Cardiac septum (tissue), 1 donor: ENCODE measurements around the gene ADGRA1. TPM values are rescaled to one million over a fixed set of nuclear protein-coding genes. Genes with fewer than 3 reads are reported as not detected.

Source experiments
- DNase-seq: peaks from one replicate; pipeline ENCODE4 v3.0.0-alpha.2; 2020; ENCODE audit warnings: low spot score
- intact Hi-C: fragments of 100-400 bp; cut with DNase I; formaldehyde crosslinking; loops from one replicate; pipeline ENCODE4 v1.14.0; 2022
- total RNA-seq: library from RNA; stranded (reverse); fragmentation: NEBNext Ultra II Directional; extraction: Animal tissue kit (Norgen Biotek cat#: 25700); gene quantifications from one replicate; pipeline ENCODE4 v1.2.1, GENCODE V29; 2021
- donor health status: DM: no; HTN: no; CAD: no.

Gene ADGRA1
- total RNA-seq, 1 donor from 2014 or later: 0.19 TPM

DNA sequence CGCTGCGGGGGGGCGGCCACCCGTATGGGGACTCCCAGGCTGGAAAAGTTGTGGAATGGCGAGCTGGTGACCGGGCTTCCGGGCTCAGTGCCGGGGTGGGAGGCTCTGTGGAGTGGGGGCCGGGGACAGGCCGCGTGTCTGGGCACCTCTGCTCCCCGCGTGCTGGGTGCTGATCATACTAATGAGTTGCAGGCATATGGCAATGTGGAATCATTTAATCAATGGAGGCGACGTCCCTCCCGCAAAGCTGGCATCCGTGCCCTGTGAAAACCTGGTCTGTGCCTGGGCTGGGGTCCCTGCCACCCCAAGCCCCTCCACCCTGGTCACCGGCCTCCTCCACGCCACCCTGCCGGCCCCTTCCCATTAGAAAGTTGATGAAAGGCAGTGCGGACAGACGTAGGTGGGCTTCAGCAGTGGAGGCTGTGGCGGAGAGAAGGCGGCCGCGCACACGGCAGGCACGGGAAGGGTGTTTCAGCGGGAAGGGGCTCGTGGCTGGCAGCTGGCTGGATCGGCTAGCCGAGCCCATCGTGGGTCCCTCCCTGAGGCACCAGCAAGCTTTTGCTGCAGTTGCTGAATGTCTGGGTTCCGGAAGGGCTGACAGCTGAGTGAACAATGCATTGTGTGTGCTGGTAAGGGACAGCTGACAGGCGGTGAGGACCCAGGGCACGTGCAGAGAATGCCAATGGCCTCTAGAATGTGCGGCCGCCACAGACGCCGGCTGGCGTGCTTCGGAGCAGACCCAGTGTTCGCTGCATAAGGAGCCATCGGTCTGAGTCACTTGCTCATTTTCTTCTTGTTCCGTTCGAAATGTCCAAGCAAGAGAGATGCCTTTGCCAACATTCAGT, 1.5 kb downstream of the ADGRA1 start:
- DNase-seq: no peak
- intact Hi-C loops: no loop called here

DNA sequence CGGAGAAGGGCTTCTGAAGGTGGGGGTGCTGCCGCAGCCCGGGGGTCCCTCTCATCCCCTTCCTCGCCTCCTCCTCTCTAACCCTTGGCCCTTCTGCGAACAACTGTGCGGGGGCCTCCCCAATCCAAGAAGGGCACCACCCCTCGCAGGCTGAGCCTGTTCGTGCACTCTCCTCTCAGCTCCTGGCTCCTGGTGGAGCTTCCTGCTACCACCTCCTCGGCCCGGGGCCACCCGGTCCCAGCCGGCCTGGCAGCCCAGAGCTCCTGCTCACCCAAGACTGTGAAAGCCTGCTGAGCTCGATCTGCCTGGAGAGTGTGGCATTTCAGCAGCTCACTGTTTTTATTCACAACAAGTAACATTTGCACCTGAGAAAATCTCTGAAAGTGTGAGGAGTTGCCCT, 2.4 kb downstream of the ADGRA1 start:
- no peak for DNase-seq
- intact Hi-C loops: no loop called here

DNA sequence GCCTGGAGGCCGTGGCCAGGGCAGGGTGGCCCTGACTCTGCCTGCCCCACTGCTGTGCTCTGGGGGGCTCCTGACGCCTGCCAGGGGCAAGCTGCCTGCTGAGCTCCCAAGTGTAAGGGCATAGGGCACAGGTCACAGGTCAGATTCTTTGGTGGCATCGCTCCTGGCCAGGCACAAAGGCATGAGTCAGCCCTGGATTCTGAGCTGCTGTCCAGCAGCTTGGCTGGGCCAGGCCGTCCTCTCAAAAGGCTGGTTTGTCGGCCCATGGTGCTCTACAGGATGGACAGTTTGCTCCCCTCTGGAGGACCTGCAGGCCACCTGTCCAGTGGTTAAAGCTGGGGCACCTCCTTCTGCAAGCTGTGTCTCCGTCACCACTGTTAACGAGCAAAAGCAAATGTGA, 2.9 kb downstream of the ADGRA1 start:
- intact Hi-C loops: no loop called here
- DNase-seq: no peak

DNA sequence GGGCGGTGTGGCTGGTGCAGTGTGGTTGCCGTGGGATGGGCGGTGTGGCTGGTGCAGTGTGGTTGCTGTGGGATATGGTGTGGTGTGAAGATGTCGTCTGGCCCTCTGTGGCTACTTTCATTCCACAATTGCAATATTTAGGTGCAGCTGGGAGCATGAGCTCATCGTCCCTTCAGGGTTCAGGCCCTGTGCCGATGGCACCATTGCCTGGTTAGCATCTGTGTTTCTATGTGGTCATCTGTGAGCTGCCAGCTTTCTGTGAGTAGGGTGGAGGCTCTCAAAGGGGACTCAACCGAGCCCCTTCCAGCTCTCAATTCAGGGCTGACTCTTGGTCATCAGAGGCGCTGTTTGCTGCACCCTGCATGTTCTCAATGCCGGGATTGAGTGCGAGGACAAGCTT, 3.6 kb downstream of the ADGRA1 start:
- no peak for DNase-seq
- intact Hi-C loops: no loop called here

DNA sequence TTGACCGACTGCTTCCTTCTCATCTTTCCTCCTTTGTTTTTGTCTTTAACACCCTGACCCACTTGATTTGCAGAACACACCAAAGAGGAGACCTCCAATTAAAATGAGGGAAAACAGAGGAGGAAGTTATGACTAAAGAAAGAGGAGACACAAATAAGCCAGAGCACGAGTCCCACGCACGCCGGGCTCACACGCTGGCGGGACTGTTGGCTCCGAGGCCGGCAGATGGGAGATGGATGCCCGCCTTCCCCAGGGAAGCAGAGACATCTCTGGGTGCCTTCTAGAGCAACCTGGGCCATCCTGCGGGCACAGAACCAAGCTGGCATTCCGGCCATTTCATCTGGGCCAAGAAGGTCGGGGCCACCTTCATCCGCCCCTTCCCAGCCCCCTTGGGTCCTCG, 5.6 kb downstream of the ADGRA1 start:
- intact Hi-C loops: no loop called here
- no peak for DNase-seq

DNA sequence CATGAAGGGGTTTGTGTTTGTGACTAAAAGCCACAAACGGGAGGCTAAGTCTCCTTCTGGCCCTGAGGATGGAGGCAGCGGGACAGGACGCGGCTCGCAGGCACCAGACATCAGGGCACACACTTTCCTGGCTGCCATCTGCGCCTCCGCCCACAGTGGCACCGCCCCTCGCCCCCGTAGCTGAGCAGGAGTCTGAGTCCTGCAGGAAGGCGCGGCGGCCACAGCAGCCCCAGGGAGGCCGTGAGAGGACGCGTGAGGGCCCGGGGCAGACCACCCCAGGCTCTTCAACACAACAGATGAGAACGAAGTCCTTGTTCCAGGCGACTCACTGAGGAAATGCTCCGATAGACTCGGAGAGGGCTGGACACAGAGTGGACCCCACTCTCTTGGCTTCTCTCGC, 6.6 kb downstream of the ADGRA1 start:
- intact Hi-C loops: no loop called here
- no peak for DNase-seq

DNA sequence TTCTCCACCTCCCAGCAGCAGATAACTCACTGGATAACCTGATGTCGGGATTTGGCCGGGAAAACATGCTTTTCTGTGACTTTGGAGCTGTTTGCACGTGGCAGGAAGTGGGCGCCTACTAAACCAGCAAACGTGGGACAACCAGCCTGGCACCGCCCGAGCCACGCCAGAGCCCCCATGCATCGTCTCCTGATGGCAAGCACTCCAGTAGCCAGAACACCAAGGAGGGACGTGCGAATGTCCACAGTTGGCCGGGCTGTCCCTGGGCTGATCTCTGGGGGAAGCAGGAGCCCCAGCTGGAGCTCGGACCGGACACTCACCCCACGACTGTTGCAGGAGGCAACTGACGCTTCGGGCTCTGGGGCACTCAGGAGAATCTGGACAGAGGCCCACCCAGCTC, 7.1 kb downstream of the ADGRA1 start:
- no peak for DNase-seq
- intact Hi-C loops: no loop called here

DNA sequence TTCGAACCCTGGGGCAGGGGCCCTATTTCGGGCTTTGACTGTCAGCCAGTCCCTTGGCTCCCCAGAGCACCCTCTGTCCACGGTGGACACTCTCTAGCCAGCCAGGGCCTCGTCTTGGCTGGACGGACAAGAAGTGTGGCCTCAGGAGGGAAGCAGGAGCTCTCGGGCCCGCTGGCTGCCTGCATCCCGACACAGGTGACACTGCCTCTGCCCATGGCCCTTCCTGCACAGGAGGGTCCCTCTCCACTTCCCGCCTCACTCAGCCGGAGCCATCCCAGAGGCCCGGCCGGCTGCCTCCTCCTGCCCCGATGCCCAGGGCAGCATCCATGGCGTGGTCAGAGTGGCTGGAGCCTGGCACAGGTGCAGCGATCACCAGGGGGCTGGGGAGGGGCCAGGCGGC, 7.9 kb downstream of the ADGRA1 start:
- DNase-seq: no peak
- intact Hi-C loops: no loop called here

DNA sequence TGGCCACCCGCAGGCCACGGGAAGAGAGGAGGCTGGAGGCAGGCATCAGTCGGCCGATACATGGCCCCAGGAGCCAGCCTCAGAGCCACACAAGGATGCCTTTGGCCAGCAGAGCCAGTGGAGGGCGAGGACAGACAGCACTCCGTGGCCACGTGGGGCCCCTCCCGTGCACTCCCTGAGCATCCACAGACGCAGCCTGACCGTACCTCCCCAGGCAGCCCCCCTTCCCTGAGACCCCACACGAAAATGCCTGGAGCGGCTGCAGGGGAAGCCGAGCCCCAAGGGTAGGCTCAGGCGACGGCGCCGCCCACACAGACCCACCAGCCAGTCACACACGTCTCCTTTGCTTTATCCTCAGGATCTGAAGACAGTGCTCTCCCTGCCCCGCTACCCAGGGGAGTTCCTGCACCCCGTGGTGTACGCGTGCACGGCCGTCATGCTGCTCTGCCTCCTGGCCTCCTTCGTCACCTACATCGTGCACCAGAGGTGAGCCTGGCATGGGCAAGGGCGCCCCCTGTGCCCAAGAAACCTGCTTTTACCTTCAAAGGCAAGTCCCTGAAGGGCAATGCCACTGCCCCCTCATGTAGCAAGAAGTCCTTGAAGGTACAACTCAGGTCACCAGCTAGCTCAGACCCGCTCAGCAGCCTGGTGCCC, 9.0 kb downstream of the ADGRA1 start:
- DNase-seq: no peak
- intact Hi-C loops: no loop called here

DNA sequence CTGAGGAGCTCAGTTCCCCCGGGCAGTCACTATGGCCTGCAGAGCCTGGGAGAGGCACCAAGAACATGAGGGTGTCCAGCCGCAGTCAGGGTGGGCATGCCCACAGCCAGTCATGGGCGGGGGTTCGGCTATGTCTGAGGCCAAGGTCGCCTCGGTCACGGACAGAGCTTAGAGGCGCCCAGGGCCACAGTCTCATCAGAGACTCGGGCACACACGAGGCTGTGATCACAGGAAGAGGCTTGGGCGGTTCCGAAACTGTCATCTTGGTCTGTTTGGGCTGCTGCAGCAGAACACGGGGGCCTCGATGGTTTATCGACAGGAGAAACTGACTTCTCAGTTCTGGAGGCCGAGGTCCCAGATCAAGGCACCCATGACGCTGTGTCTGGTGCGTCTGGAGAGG, 9.7 kb downstream of the ADGRA1 start:
- intact Hi-C loops: no loop called here
- no peak for DNase-seq

DNA sequence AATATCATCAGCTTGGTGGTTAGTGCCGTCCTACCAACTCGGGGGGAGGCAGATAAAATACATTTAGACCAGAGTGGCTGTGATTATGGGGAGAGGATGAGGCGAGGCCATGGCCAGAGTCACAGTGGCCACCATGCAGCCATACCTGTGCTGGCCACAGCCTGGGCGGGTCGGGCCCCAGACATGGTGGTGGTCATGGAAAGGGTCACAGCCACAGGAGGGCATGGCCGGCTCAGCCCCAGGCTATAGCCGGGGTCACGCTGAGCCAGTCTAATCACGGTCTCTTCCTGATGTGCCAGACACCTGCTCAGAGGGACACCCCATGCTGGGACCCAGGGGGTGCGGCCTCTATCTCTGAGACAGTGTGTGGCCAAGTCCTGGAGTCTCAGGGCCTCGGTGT, 10.2 kb downstream of the ADGRA1 start:
- intact Hi-C loops: no loop called here
- DNase-seq: no peak

DNA sequence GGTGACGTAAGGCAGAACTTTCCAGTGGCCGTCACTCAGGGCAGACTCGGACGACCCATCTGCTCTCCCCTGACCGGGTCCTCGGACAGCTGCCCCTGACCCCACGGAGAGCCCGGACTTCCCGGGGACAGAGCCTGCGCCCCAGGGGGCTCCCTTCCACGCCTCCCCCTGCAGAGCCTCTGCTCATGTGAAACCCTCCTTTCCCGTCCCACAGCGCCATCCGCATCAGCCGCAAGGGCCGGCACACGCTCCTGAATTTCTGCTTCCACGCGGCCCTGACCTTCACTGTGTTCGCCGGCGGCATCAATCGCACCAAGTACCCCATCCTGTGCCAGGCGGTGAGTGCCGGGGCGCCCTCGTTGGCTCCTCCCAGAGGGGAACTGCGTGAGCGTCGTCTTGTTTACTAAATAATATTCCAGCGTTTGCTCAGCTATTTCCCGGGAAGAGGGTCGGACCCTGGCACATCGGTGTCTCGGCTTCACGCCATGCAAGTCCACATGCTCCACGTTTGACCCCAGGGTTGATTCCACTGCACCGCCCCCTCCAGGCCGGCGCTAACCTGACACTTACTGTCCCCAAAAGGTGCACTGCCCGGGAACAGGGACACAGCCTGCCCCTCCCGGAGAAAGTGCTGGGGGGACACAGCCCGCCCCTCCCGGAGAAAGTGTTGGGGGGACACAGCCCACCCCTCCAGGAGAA, 10.9 kb downstream of the ADGRA1 start:
- no peak for DNase-seq
- intact Hi-C loops: no loop called here

DNA sequence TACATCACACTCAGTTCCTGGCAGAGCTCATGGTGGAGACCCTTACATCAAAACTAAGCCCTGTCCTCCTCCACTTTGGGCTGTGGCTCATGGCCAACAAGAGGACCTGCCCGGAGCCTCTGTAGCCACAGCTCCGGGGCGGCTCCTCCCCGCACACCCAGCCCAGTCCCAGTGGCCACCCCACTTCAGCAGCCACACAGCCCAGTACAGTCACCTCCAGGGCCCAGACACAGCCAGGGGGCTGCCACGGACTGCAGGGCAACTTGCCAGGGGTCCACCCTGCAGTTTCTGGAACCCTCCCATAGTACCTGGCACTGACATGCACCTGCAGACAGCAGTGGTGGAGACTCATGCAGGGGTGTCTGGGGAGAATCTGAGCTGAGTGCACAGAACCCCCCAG, 11.8 kb downstream of the ADGRA1 start:
- intact Hi-C loops: no loop called here
- DNase-seq: no peak

DNA sequence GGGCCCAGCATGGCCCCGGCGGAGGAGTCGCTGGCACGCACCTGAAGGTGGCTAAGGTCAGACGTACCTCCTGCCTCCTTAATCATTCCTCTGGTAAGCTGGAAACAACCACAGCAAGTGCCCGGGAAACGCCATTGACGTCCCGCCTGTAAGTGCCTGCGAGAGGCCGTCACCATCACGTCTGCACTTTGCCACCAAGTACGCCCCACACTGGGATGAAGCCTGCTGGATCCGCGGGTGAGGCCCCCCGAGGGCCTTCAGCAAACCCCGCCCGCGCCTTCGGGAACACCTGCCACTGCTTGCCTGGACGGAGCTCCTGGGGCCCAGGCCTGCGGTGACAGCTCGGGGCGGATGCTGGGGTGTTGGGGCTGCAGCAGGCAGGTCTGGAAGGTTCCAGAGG, 12.5 kb downstream of the ADGRA1 start:
- intact Hi-C loops: no loop called here
- no peak for DNase-seq

DNA sequence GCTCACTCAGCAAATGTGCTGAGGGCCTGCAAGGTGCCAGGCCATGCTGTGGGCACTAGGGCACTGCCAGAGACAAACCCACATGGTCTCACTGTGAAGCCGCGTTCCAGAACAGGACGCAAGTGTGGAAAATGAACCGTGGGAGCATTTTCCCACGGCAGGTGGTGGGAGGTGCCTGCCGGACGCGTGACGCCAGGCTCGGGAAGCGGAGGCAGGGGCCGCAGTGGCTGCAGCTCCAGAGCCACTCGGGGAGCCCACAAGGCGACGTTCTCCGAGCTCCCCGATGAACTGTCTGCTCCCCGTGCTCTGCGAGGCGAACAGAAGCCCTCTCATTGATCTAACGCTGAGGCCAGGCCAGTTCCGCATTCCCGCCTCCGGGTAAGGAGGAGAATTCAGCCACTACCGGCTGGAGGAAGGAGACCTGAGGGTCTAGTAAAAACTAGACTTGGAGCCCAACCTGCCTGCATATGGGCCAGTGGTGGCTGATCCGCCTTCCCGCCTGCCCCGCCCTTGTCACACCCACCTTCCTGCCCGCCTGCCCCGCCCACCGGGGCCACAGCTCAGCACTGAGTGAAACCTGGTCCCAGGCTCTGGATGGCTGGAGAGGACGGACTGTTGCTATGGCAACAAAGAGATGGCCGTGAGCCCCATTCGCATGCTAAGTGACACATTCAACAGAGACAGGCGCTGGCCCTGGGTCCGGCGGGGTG, 13.1 kb downstream of the ADGRA1 start:
- intact Hi-C loops: no loop called here
- no peak for DNase-seq

DNA sequence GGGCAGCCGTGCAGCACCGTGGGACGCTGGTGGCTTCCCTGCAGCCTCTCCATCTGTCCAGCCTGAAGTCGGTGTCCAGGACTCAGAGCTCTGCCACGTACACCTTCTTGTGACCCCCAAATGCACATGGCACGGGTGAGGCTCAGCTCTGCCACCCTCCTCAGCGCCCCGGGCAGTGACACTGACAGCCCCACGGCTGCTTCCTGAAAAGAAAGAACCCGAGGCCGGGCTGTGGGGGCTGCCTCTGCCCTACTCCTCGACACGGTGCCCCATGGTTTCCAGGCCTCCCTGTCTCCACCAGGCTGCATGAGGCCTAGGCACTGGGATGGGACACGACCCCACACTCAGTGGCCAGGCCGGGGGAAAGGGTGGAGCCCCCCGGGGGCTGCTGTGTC, 13.7 kb downstream of the ADGRA1 start:
- DNase-seq: no peak
- intact Hi-C loops: no loop called here

DNA sequence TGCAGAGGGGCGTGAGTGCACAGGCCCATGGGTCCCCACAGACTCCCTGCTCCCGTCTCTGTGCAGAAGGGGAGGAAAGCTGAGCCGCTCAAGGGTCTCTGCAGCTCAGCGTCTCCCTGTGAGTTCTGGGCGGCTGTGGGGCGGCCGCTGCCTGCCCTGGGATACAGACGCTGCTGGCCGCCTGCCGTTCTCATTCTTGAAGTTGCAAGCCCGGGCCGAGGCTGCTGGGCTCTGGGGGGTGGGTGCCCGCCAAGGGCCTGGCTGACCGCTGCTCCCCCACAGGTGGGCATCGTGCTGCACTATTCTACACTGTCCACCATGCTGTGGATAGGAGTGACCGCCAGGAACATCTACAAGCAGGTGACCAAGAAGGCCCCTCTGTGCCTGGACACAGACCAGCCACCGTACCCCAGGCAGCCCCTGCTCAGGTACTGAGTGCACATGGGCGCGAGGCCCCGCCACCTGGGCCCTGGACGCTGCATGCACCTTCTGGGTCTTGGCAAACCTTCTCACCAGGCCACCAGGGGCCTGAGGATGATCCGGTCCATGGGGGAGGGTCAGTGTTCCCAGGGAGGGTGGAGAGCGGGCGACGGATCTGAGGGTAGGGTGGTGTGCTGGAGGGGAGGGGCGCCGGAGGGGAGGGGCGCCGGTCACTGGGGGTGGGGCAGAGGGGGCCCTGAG, 14.8 kb downstream of the ADGRA1 start:
- DNase-seq: no peak
- intact Hi-C loops: no loop called here

DNA sequence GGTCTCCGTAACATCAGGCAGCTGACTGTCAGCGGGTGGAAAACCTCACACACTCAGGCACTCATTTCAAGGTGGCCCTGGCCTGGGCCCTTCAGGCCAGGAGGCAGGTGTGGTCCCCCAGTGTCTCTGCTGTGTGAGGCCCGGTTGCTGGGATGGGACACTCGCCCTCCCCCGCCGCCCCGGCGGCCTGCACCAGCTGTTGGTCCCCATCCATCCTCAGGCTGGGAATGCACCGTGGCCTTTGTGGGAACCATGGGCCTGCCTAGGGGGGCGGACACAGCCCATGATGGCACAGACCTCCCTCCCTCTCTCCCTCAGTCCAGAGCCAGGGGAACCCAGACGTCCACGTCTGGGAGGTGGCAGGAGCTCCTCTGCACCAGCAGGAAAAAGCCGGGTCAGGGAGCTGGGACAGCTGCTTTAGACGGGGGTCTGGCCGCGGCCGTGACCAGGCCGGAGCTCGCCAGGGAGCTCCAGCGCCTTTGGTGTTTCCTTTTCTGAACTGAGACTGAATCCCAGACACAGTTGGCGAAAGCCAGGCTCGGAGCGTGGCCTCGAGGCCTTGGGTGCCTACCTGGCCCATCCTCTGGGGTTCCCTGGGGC, 15.7 kb downstream of the ADGRA1 start:
- intact Hi-C loops: no loop called here
- DNase-seq: no peak
